Right lobe of liver (tissue), 6 donors: ENCODE results near the gene CCL20. TPM values are rescaled to one million over a fixed set of nuclear protein-coding genes. Genes with fewer than 3 reads are reported as not detected.

Experiments used
- ATAC-seq, 4 donors: fragments of 200-7000 bp; cut with Tn5 transposase; one replicate each; pipeline ENCODE4 v1.9.1; 2020; ENCODE audit warnings: mild to moderate bottlenecking in 4 of 4, moderate library complexity in 4 of 4
- DNase-seq, 3 donors: peaks; one replicate each; pipeline ENCODE4 v3.0.0-alpha.2; 2020
- H3K27ac ChIP-seq, 3 donors: fragments of 200-600 bp; one replicate each; pipeline ENCODE4 v1.8.0; 2022
- H3K27me3 ChIP-seq, 2 donors: fragments of 200-600 bp; one replicate each; pipeline ENCODE4 v1.8.0; 2022
- H3K36me3 ChIP-seq, 4 donors: fragments of 200-600 bp; sonication (generic) in 1 of 4; one replicate each; pipeline versions ENCODE4 v1.5.1 to v1.8.0; 2017 to 2022; ENCODE audit warnings: control low read depth in 1 of 4
- H3K4me1 ChIP-seq, 4 donors: fragments of 200-600 bp; sonication (generic) in 1 of 4; one replicate each; pipeline versions ENCODE4 v1.5.1 to v1.8.0; 2017 to 2022; ENCODE audit warnings: control low read depth in 1 of 4
- H3K4me3 ChIP-seq, 3 donors: fragments of 200-600 bp; one replicate each; pipeline ENCODE4 v1.8.0; 2022
- H3K9me3 ChIP-seq, 4 donors: fragments of 200-600 bp; sonication (generic) in 1 of 4; one replicate each; pipeline versions ENCODE4 v1.5.1 to v1.8.0; 2017 to 2022; ENCODE audit warnings: control low read depth in 1 of 4
- CTCF ChIP-seq, 4 donors: fragments of 200-600 bp in 3 of 4; fragments of 450-650 bp in 1 of 4; IDR thresholded peaks; one replicate each; pipeline versions ENCODE4 v1.5.1 to v1.8.0; 2016 to 2022; ENCODE audit warnings: antibody characterized with exemption in 4 of 4, mild to moderate bottlenecking in 2 of 4
- POLR2A ChIP-seq: fragments of 450-650 bp; IDR thresholded peaks from one replicate; pipeline ENCODE4 v1.6.1; 2017; ENCODE audit warnings: antibody characterized with exemption, mild to moderate bottlenecking
- WGBS: methylation state at CpG from one replicate; pipeline ENCODE4 v1.1.6; 2018; ENCODE audit warnings: low coverage, low lambda C conversion rate; ENCODE audit not compliant: insufficient coverage; ENCODE audit errors: missing lambda C conversion rate; 5-methylcytosine and 5-hydroxymethylcytosine counted together
- intact Hi-C, 2 donors: fragments of 100-400 bp; cut with DNase I; formaldehyde crosslinking; loops; one replicate each; pipeline versions ENCODE4 v1.11.2 to v1.14.1; 2022
- total RNA-seq, 6 experiments: library from RNA; depleted of rRNA in 2 of 6; stranded (reverse); fragments of >200 nt in 2 of 6; fragmentation: NEBNext Ultra II Directional in 3 of 6; extraction: Animal tissue kit (Norgen Biotek cat#: 25700) in 3 of 6; gene quantifications; one replicate each; pipeline versions ENCODE4 v1.1.0 to v1.2.4, GENCODE V29; 2016 to 2023
- donor health status: DM: no; HTN: yes; CAD: no.
- donor health status: DM: no; HTN: no; CAD: no.
- donor health status: DM: no; HTN: no; CAD: no.
- donor health status: DM: no; HTN: yes; CAD: no.
- donor health status: DM: no; HTN: yes; CAD: no.

The CCL20 gene
- total RNA-seq, 6 experiments from 2014 or later: 0.88 to 111 (median 76.4) TPM; not detected in 2

GRCh38 chr2:227855440-227855839 lies 41.8 kb downstream of the CCL20 start:
- WGBS: 42% methylated on average over 3 of the region's 3 CpGs
- H3K4me1 ChIP-seq: no peaks in the 10 kb centered on the region
- no peak for DNase-seq
- TF ChIP-seq POLR2A: no peak
- TF ChIP-seq CTCF (IDR thresholded peaks at IDR 0.05): no peak
- no peaks in the 10 kb centered on the region for H3K27me3 ChIP-seq
- no peaks in the 10 kb centered on the region for H3K9me3 ChIP-seq
- no peak overlapping the region for H3K4me3 ChIP-seq
- H3K36me3 ChIP-seq: no peaks in the 10 kb centered on the region
- H3K27ac ChIP-seq: no peak overlapping the region
- ATAC-seq: no peak
- intact Hi-C loops: no loop called here

GRCh38 chr2:227856697-227857096 lies 43.1 kb downstream of the CCL20 start:
- no peaks in the 10 kb centered on the region for H3K9me3 ChIP-seq
- WGBS: 95% methylated on average over 2 of the region's 2 CpGs
- H3K4me1 ChIP-seq: no peaks in the 10 kb centered on the region
- DNase-seq: no peak
- no peak overlapping the region for H3K27ac ChIP-seq
- ATAC-seq: no peak
- H3K4me3 ChIP-seq: no peak overlapping the region
- H3K27me3 ChIP-seq: no peaks in the 10 kb centered on the region
- intact Hi-C loops: no loop called here
- TF ChIP-seq CTCF (IDR thresholded peaks at IDR 0.05): no peak
- TF ChIP-seq POLR2A: no peak
- H3K36me3 ChIP-seq: no peaks in the 10 kb centered on the region

- H3K27me3 ChIP-seq: no peaks in the 10 kb centered on the region
- intact Hi-C loops: no loop called here
- DNase-seq (no peak), ATAC-seq (no peak)
- peaks cover 0 to 2% (median 0%) of the 10 kb centered on the region in 4 donors for H3K9me3 ChIP-seq
- no peak overlapping the region for H3K4me3 ChIP-seq
- 93% methylated on average over 2 of the region's 6 CpGs for WGBS
- H3K4me1 ChIP-seq: no peaks in the 10 kb centered on the region
- TF ChIP-seq CTCF (IDR thresholded peaks at IDR 0.05) (no peak), POLR2A (no peak)
- no peak overlapping the region for H3K27ac ChIP-seq
- H3K36me3 ChIP-seq: no peaks in the 10 kb centered on the region
Measured at GRCh38 chr2:227860221-227860641, 46.6 kb downstream of the CCL20 start.

GRCh38 chr2:227861011-227861410 lies 47.4 kb downstream of the CCL20 start:
- intact Hi-C loops: no loop called here
- DNase-seq (no peak), ATAC-seq (no peak)
- Histone ChIP-seq H3K4me3 (no peak overlapping the region), H3K27ac (no peak overlapping the region), H3K36me3 (no peaks in the 10 kb centered on the region), H3K9me3 (peaks cover 0 to 2% (median 0%) of the 10 kb centered on the region in 4 donors), H3K27me3 (no peaks in the 10 kb centered on the region), H3K4me1 (no peaks in the 10 kb centered on the region)
- TF ChIP-seq POLR2A (no peak), CTCF (IDR thresholded peaks at IDR 0.05) (no peak)
- WGBS: 68% methylated on average over 2 of the region's 2 CpGs

- peak in 3 of 4 donors; percentile 50 to 69 (median 67) for ATAC-seq
Measured at GRCh38 chr2:227862227-227862740, 48.6 kb downstream of the CCL20 start.

More at GRCh38 chr2:227862227-227862740, 48.6 kb downstream of the CCL20 start:
- 30% methylated on average over 8 of the region's 8 CpGs for WGBS
- H3K27me3 ChIP-seq: no peaks in the 10 kb centered on the region
- no peak overlapping the region for H3K4me3 ChIP-seq
- H3K9me3 ChIP-seq: peaks cover 0 to 2% (median 0%) of the 10 kb centered on the region in 4 donors
- H3K27ac ChIP-seq: no peak overlapping the region
- TF ChIP-seq CTCF (IDR thresholded peaks at IDR 0.05) (peak; percentile 56 to 79 (median 74)), POLR2A (no peak)
- intact Hi-C loops: no loop called here
- H3K36me3 ChIP-seq: no peaks in the 10 kb centered on the region
- no peak for DNase-seq
- H3K4me1 ChIP-seq: no peaks in the 10 kb centered on the region
